ENCODE results near the gene LGALS9B. TPM values are rescaled to one million over a fixed set of nuclear protein-coding genes. Genes with fewer than 3 reads are reported as not detected.
"Not testable (repeated sequence)": the region's sequence is repeated elsewhere in the genome, so short reads cannot be mapped to it uniquely, and the experiment has no call there.

The LGALS9B gene
- total RNA-seq, 1 experiment from 2014 or later = 0.20 TPM

DNA sequence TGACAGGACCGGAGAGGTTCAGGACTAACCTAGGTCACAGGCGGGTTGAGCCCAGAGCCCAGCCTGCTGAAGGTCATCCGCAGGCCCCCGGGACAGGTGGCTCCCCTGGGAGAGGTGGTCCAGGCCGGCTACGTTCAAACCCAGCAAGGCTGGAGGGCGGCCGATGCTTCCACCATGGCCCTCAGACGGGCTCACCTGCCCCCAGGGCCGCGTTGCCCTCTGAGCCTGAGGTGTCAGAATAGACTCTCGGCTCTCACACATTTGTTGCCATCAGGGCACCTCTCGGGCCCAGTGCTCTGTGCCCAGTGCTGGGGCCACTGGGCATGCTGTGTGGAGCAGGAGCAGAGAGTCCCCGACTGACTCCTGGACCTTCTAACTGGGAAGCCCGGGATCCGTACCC is 23.2 kb downstream of the LGALS9B start:
- POLR2A ChIA-PET = not testable (repeated sequence)

GRCh38 chr17:20443632-20444031 is 23.7 kb downstream of the LGALS9B start:
- H3K4me2 ChIP-seq (ENCODE audit: low read length); BruUV-seq (replicated peaks); H2AFZ ChIP-seq (ENCODE audit: low read depth, low read length, poor library complexity, severe bottlenecking); H3K4me3 ChIP-seq (replicated peaks in 1 of 2; ENCODE audit: low read depth in 1 of 2, low read length in 2 of 2); H3K27ac ChIP-seq (ENCODE audit: low read depth, low read length); H3K79me2 ChIP-seq (ENCODE audit: insufficient read depth, low read length); H3K36me3 ChIP-seq (ENCODE audit: control insufficient read depth in 1 of 2, insufficient read depth in 2 of 2, low read length in 2 of 2); H3K9me2 ChIP-seq (ENCODE audit: insufficient read depth); H3K27me3 ChIP-seq (ENCODE audit: insufficient read depth, low read length); CTCF ChIA-PET; H4K20me1 ChIP-seq (ENCODE audit: insufficient read depth); RAD21 ChIA-PET (ENCODE audit: low non-redundant PET in 1 of 2, low total read pairs in 2 of 2, uncharacterized antibody in 2 of 2, unreplicated experiment in 2 of 2); intact Hi-C loops (cut with micrococcal nuclease); H3K9ac ChIP-seq (ENCODE audit: low read length); POLR2A ChIA-PET; H3K4me1 ChIP-seq (ENCODE audit: control insufficient read depth in 1 of 2, insufficient read depth in 2 of 2, low read length in 2 of 2); H3K9me3 ChIP-seq (ENCODE audit: control insufficient read depth in 1 of 2, insufficient read depth in 1 of 2, low read depth in 1 of 2, low read length in 2 of 2); DNase-seq (ENCODE audit: low read depth, low spot score): not testable (repeated sequence)
- 0 out of 2 replicates have a peak, but pooled peaks have one; percentile 50 for ATAC-seq

More for the DNA sequence above, 23.2 kb downstream of the LGALS9B start:
- ATAC-seq; H3K36me3 ChIP-seq (ENCODE audit: control insufficient read depth in 1 of 2, insufficient read depth in 2 of 2, low read length in 2 of 2); H3K9me2 ChIP-seq (ENCODE audit: insufficient read depth); H3K9ac ChIP-seq (ENCODE audit: low read length); H3K27me3 ChIP-seq (ENCODE audit: insufficient read depth, low read length); H4K20me1 ChIP-seq (ENCODE audit: insufficient read depth); H3K79me2 ChIP-seq (ENCODE audit: insufficient read depth, low read length); H3K4me1 ChIP-seq (ENCODE audit: control insufficient read depth in 1 of 2, insufficient read depth in 2 of 2, low read length in 2 of 2); BruUV-seq (replicated peaks); H3K4me2 ChIP-seq (ENCODE audit: low read length); intact Hi-C loops (cut with micrococcal nuclease); RAD21 ChIA-PET (ENCODE audit: low non-redundant PET in 1 of 2, low total read pairs in 2 of 2, uncharacterized antibody in 2 of 2, unreplicated experiment in 2 of 2); H3K9me3 ChIP-seq (ENCODE audit: control insufficient read depth in 1 of 2, insufficient read depth in 1 of 2, low read depth in 1 of 2, low read length in 2 of 2); H3K27ac ChIP-seq (ENCODE audit: low read depth, low read length); DNase-seq (ENCODE audit: low read depth, low spot score); H2AFZ ChIP-seq (ENCODE audit: low read depth, low read length, poor library complexity, severe bottlenecking); CTCF ChIA-PET; H3K4me3 ChIP-seq (replicated peaks in 1 of 2; ENCODE audit: low read depth in 1 of 2, low read length in 2 of 2): not testable (repeated sequence)

GRCh38 chr17:20440665-20441064 is 26.7 kb downstream of the LGALS9B start:
- CTCF ChIA-PET; intact Hi-C loops (cut with micrococcal nuclease); H3K27ac ChIP-seq (ENCODE audit: low read depth, low read length); H3K9me3 ChIP-seq (ENCODE audit: control insufficient read depth in 1 of 2, insufficient read depth in 1 of 2, low read depth in 1 of 2, low read length in 2 of 2); H3K79me2 ChIP-seq (ENCODE audit: insufficient read depth, low read length); H3K9me2 ChIP-seq (ENCODE audit: insufficient read depth); H4K20me1 ChIP-seq (ENCODE audit: insufficient read depth); H3K4me1 ChIP-seq (ENCODE audit: control insufficient read depth in 1 of 2, insufficient read depth in 2 of 2, low read length in 2 of 2); H3K4me2 ChIP-seq (ENCODE audit: low read length); POLR2A ChIA-PET; H3K9ac ChIP-seq (ENCODE audit: low read length); H3K36me3 ChIP-seq (ENCODE audit: control insufficient read depth in 1 of 2, insufficient read depth in 2 of 2, low read length in 2 of 2); H2AFZ ChIP-seq (ENCODE audit: low read depth, low read length, poor library complexity, severe bottlenecking); H3K4me3 ChIP-seq (replicated peaks in 1 of 2; ENCODE audit: low read depth in 1 of 2, low read length in 2 of 2); H3K27me3 ChIP-seq (ENCODE audit: insufficient read depth, low read length); BruUV-seq (replicated peaks); DNase-seq (ENCODE audit: low read depth, low spot score); RAD21 ChIA-PET (ENCODE audit: low non-redundant PET in 1 of 2, low total read pairs in 2 of 2, uncharacterized antibody in 2 of 2, unreplicated experiment in 2 of 2); ATAC-seq: not testable (repeated sequence)
- TF ChIP-seq REST (IDR thresholded peaks at IDR 0.05; ENCODE audit: low read depth) = peak; percentile 21

DNA sequence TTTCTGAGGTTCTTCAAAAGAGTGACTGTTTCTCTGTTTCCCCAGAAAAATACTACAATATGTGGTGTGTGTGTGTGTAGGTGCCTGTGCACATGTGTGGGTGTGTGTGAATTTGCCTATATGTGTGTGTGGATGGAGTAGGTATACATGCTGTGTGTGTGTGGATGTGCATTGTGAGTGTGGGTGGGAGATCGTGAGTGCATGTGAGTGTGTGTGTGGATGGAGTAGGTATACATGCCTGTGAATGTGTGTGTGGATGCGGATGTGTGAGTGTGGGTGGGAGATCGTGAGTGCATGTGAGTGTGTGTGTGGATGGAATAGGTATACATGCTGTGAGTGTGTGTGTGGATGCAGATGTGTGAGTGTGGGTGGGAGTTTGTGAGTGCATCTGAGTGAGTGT is 32.2 kb downstream of the LGALS9B start:
- H3K4me3 ChIP-seq (replicated peaks in 1 of 2; ENCODE audit: low read depth in 1 of 2, low read length in 2 of 2); H3K36me3 ChIP-seq (ENCODE audit: control insufficient read depth in 1 of 2, insufficient read depth in 2 of 2, low read length in 2 of 2); H3K4me1 ChIP-seq (ENCODE audit: control insufficient read depth in 1 of 2, insufficient read depth in 2 of 2, low read length in 2 of 2); H4K20me1 ChIP-seq (ENCODE audit: insufficient read depth); intact Hi-C loops (cut with micrococcal nuclease); H3K4me2 ChIP-seq (ENCODE audit: low read length); H2AFZ ChIP-seq (ENCODE audit: low read depth, low read length, poor library complexity, severe bottlenecking); BruUV-seq (replicated peaks); H3K27ac ChIP-seq (ENCODE audit: low read depth, low read length); H3K9me2 ChIP-seq (ENCODE audit: insufficient read depth); H3K9me3 ChIP-seq (ENCODE audit: control insufficient read depth in 1 of 2, insufficient read depth in 1 of 2, low read depth in 1 of 2, low read length in 2 of 2); ATAC-seq; RAD21 ChIA-PET (ENCODE audit: low non-redundant PET in 1 of 2, low total read pairs in 2 of 2, uncharacterized antibody in 2 of 2, unreplicated experiment in 2 of 2); DNase-seq (ENCODE audit: low read depth, low spot score); CTCF ChIA-PET; H3K9ac ChIP-seq (ENCODE audit: low read length); H3K27me3 ChIP-seq (ENCODE audit: insufficient read depth, low read length); H3K79me2 ChIP-seq (ENCODE audit: insufficient read depth, low read length); POLR2A ChIA-PET: not testable (repeated sequence)

Data from HCT116 (cell line).